ENCODE data around the gene ACOX3. TPM values are rescaled to one million over a fixed set of nuclear protein-coding genes. Genes with fewer than 3 reads are reported as not detected.

Gene ACOX3
- total RNA-seq, 4 donors from 2014 or later = 18.7 to 104 (median 31.3) TPM

GRCh38 chr4:8385611-8386010 lies 54.9 kb downstream of the ACOX3 start:
- H3K4me3 ChIP-seq = no peak overlapping the region
- in situ Hi-C loops (cut with MboI; ENCODE audit: low pct_ligation_motif_present in 1 of 4, low pct_unique_long_range_greater_than_20kb in 1 of 4, low sequenced_read_pairs in 3 of 4) = no loop called here
- intact Hi-C loops (cut with DNase I; ENCODE audit: low total_unique reads) = no loop called here
- TF ChIP-seq EP300 (IDR thresholded peaks at IDR 0.05; ENCODE audit: low read depth) (no peak), POLR2A (IDR thresholded peaks at IDR 0.05) (no peak), CTCF (IDR thresholded peaks at IDR 0.05) (no peak), POLR2AphosphoS5 (IDR thresholded peaks at IDR 0.05) (no peak)
- WGBS, 2 donors (ENCODE audit: low coverage in 1 of 2) = 90 to 92% methylated on average over 2 to 11 of the region's 11 CpGs
- no peaks in the 10 kb centered on the region for H3K9me3 ChIP-seq
- H3K4me1 ChIP-seq = peaks cover 0 to 4% (median 2%) of the 10 kb centered on the region in 4 donors
- no peaks in the 10 kb centered on the region for H3K27me3 ChIP-seq
- H3K36me3 ChIP-seq = peaks cover 0 to 10% (median 0%) of the 10 kb centered on the region in 4 donors
- DNase-seq = no peak
- no peak overlapping the region for H3K27ac ChIP-seq

GRCh38 chr4:8385106-8385505 lies 55.4 kb downstream of the ACOX3 start:
- intact Hi-C loops (cut with DNase I; ENCODE audit: low total_unique reads) = no loop called here
- H3K4me1 ChIP-seq = peaks cover 0 to 4% (median 2%) of the 10 kb centered on the region in 4 donors
- TF ChIP-seq POLR2A (IDR thresholded peaks at IDR 0.05) = no peak
- TF ChIP-seq EP300 (IDR thresholded peaks at IDR 0.05; ENCODE audit: low read depth) = no peak
- TF ChIP-seq CTCF (IDR thresholded peaks at IDR 0.05) = no peak
- no peak for DNase-seq
- no peaks in the 10 kb centered on the region for H3K9me3 ChIP-seq
- no peaks in the 10 kb centered on the region for H3K27me3 ChIP-seq
- H3K4me3 ChIP-seq = no peak overlapping the region
- no peak overlapping the region for H3K27ac ChIP-seq
- 66 to 74% methylated on average over 5 to 9 of the region's 9 CpGs for WGBS, 2 donors (ENCODE audit: low coverage in 1 of 2)
- in situ Hi-C loops (cut with MboI; ENCODE audit: low pct_ligation_motif_present in 1 of 4, low pct_unique_long_range_greater_than_20kb in 1 of 4, low sequenced_read_pairs in 3 of 4) = no loop called here
- peaks cover 0 to 10% (median 0%) of the 10 kb centered on the region in 4 donors for H3K36me3 ChIP-seq

- no peaks in the 10 kb centered on the region for H3K9me3 ChIP-seq
- peaks cover 0 to 4% (median 2%) of the 10 kb centered on the region in 4 donors for H3K4me1 ChIP-seq
- 87 to 93% methylated on average over 15 to 24 of the region's 26 CpGs for WGBS, 2 donors (ENCODE audit: low coverage in 1 of 2)
- no peaks in the 10 kb centered on the region for H3K27me3 ChIP-seq
- intact Hi-C loops (cut with DNase I; ENCODE audit: low total_unique reads) = no loop called here
- TF ChIP-seq CTCF (IDR thresholded peaks at IDR 0.05) (no peak), POLR2A (IDR thresholded peaks at IDR 0.05) (no peak), POLR2AphosphoS5 (IDR thresholded peaks at IDR 0.05) (no peak), EP300 (IDR thresholded peaks at IDR 0.05; ENCODE audit: low read depth) (no peak)
- H3K36me3 ChIP-seq = peaks cover 0 to 10% (median 0%) of the 10 kb centered on the region in 4 donors
- in situ Hi-C loops (cut with MboI; ENCODE audit: low pct_ligation_motif_present in 1 of 4, low pct_unique_long_range_greater_than_20kb in 1 of 4, low sequenced_read_pairs in 3 of 4) = no loop called here
- no peak overlapping the region for H3K4me3 ChIP-seq
- DNase-seq = no peak
- no peak overlapping the region for H3K27ac ChIP-seq
Observed at GRCh38 chr4:8384397-8385060, 56.0 kb downstream of the ACOX3 start.

- Histone ChIP-seq H3K27ac (no peak overlapping the region), H3K9me3 (no peaks in the 10 kb centered on the region), H3K27me3 (no peaks in the 10 kb centered on the region), H3K4me1 (peaks cover 0 to 4% (median 2%) of the 10 kb centered on the region in 4 donors), H3K4me3 (no peak overlapping the region), H3K36me3 (peaks cover 0 to under 1% (median 0%) of the 10 kb centered on the region in 4 donors)
- intact Hi-C loops (cut with DNase I; ENCODE audit: low total_unique reads) (no loop called here), in situ Hi-C loops (cut with MboI; ENCODE audit: low pct_ligation_motif_present in 1 of 4, low pct_unique_long_range_greater_than_20kb in 1 of 4, low sequenced_read_pairs in 3 of 4) (no loop called here)
- TF ChIP-seq POLR2AphosphoS5 (IDR thresholded peaks at IDR 0.05) (no peak), POLR2A (IDR thresholded peaks at IDR 0.05) (no peak), CTCF (IDR thresholded peaks at IDR 0.05) (no peak), EP300 (IDR thresholded peaks at IDR 0.05; ENCODE audit: low read depth) (no peak)
- no peak for DNase-seq
- WGBS, 2 donors (ENCODE audit: low coverage in 1 of 2) = 68% methylated on average over 19 of the region's 19 CpGs; no CpG with 5 or more reads in 1 of the 2 donors
Observed at GRCh38 chr4:8383451-8384160, 56.9 kb downstream of the ACOX3 start.
